Uterus (tissue), 2 donors: ENCODE results near the gene FAN1.

Experiments
- POLR2A ChIP-seq, 2 donors: fragments of 450-650 bp; IDR thresholded peaks; one replicate each; pipeline ENCODE4 v1.6.1; 2016; ENCODE audit warnings: antibody characterized with exemption in 2 of 2, mild to moderate bottlenecking in 1 of 2, moderate library complexity in 1 of 2
- TF ChIP-seq, protein P1 (sequence below), 4 experiments: fragments of 200-600 bp in 2 of 4; fragments of 450-650 bp in 2 of 4; sonication (generic) in 2 of 4; IDR thresholded peaks; one replicate each; pipeline ENCODE4 v1.5.1; 2016 to 2019; ENCODE audit warnings: antibody characterized with exemption in 4 of 4, mild to moderate bottlenecking in 2 of 4, moderate library complexity in 1 of 4

GRCh38 chr15:30929064-30929669, 25.5 kb downstream of the FAN1 start:
- TF ChIP-seq POLR2A (IDR thresholded peaks at IDR 0.05), result no peak
- TF ChIP-seq, protein P1, sequence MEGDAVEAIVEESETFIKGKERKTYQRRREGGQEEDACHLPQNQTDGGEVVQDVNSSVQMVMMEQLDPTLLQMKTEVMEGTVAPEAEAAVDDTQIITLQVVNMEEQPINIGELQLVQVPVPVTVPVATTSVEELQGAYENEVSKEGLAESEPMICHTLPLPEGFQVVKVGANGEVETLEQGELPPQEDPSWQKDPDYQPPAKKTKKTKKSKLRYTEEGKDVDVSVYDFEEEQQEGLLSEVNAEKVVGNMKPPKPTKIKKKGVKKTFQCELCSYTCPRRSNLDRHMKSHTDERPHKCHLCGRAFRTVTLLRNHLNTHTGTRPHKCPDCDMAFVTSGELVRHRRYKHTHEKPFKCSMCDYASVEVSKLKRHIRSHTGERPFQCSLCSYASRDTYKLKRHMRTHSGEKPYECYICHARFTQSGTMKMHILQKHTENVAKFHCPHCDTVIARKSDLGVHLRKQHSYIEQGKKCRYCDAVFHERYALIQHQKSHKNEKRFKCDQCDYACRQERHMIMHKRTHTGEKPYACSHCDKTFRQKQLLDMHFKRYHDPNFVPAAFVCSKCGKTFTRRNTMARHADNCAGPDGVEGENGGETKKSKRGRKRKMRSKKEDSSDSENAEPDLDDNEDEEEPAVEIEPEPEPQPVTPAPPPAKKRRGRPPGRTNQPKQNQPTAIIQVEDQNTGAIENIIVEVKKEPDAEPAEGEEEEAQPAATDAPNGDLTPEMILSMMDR (IDR thresholded peaks at IDR 0.05), result no peak
